Endothelial cell (in vitro differentiated cells): Measurements from ENCODE around the gene IP6K3. TPM values are rescaled to one million over a fixed set of nuclear protein-coding genes. Genes with fewer than 3 reads are reported as not detected.

Experiments used
- DNase-seq: peaks from one replicate; pipeline ENCODE4 v3.0.0; 2021; ENCODE audit warnings: low spot score
- H3K27ac Mint-ChIP-seq: one replicate; pipeline ENCODE4 v1.8.0; 2021; ENCODE audit warnings: mixed read lengths, inconsistent platforms; ENCODE audit not compliant: unreplicated experiment
- H3K27me3 Mint-ChIP-seq: one replicate; pipeline ENCODE4 v1.8.0; 2021; ENCODE audit warnings: mild to moderate bottlenecking, moderate library complexity, mixed read lengths, inconsistent platforms; ENCODE audit not compliant: unreplicated experiment
- H3K36me3 Mint-ChIP-seq: one replicate; pipeline ENCODE4 v1.8.0; 2021; ENCODE audit warnings: mild to moderate bottlenecking, low read depth, mixed read lengths, inconsistent platforms; ENCODE audit not compliant: unreplicated experiment
- H3K4me1 Mint-ChIP-seq: one replicate; pipeline ENCODE4 v1.8.0; 2021; ENCODE audit warnings: mild to moderate bottlenecking, mixed read lengths, inconsistent platforms; ENCODE audit not compliant: unreplicated experiment
- H3K4me3 Mint-ChIP-seq: one replicate; pipeline ENCODE4 v1.8.0; 2021; ENCODE audit warnings: mild to moderate bottlenecking, mixed read lengths, inconsistent platforms; ENCODE audit not compliant: unreplicated experiment
- H3K9me3 Mint-ChIP-seq: one replicate; pipeline ENCODE4 v1.8.0; 2021; ENCODE audit warnings: mixed read lengths, inconsistent platforms; ENCODE audit not compliant: unreplicated experiment
- total RNA-seq: library from RNA; stranded (reverse); fragmentation: NEBNext Ultra II Directional; extraction: Animal tissue kit (Norgen Biotek cat#: 25700); gene quantifications from one replicate; pipeline ENCODE4 v1.2.1, GENCODE V29; 2021; ENCODE audit not compliant: unreplicated experiment
- TF ChIP-seq, protein P1 (sequence below): fragments of 200-600 bp; sonication (generic); IDR thresholded peaks from one replicate; pipeline ENCODE4 v1.5.0; 2021; ENCODE audit warnings: antibody characterized with exemption; ENCODE audit not compliant: unreplicated experiment

IP6K3 gene
- total RNA-seq, 1 donor from 2014 or later: not detected

DNA sequence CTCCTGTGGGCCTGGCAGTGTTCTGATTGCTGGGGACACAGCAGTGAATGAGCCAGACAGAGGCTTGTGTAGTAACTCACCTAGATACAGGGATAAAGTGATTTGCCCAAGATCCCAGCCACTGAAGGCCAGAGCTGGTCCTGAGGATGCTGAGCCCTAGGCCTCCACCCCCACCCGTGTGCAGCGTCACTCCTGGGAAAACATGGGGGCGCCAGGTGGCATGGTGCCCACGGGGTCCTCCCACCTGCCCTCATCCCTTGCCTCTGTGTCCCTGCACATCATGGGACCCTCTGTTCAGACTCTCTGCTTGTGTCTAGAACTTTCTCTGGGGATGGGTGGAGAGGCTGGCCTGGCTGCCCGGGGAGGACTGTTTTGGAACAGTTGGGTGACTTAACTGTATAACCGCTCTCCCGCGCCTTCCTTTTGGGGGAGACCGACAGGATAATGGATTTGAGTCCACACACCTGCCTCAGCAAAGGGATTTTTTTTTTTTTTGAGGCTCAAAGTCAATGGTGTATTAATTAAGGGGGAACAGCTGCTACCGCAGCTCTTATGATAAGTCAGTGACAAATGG, 22.6 kb upstream of the IP6K3 start:
- Mint-ChIP-seq H3K9me3 (no peaks in the 10 kb centered on the region), H3K4me3 (no peak overlapping the region), H3K4me1 (peaks cover 22% of the 10 kb centered on the region), H3K27me3 (no peaks in the 10 kb centered on the region), H3K27ac (no peak overlapping the region), H3K36me3 (peaks cover 19% of the 10 kb centered on the region)
- DNase-seq: no peak
- TF ChIP-seq, protein P1, sequence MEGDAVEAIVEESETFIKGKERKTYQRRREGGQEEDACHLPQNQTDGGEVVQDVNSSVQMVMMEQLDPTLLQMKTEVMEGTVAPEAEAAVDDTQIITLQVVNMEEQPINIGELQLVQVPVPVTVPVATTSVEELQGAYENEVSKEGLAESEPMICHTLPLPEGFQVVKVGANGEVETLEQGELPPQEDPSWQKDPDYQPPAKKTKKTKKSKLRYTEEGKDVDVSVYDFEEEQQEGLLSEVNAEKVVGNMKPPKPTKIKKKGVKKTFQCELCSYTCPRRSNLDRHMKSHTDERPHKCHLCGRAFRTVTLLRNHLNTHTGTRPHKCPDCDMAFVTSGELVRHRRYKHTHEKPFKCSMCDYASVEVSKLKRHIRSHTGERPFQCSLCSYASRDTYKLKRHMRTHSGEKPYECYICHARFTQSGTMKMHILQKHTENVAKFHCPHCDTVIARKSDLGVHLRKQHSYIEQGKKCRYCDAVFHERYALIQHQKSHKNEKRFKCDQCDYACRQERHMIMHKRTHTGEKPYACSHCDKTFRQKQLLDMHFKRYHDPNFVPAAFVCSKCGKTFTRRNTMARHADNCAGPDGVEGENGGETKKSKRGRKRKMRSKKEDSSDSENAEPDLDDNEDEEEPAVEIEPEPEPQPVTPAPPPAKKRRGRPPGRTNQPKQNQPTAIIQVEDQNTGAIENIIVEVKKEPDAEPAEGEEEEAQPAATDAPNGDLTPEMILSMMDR: no peak

DNA sequence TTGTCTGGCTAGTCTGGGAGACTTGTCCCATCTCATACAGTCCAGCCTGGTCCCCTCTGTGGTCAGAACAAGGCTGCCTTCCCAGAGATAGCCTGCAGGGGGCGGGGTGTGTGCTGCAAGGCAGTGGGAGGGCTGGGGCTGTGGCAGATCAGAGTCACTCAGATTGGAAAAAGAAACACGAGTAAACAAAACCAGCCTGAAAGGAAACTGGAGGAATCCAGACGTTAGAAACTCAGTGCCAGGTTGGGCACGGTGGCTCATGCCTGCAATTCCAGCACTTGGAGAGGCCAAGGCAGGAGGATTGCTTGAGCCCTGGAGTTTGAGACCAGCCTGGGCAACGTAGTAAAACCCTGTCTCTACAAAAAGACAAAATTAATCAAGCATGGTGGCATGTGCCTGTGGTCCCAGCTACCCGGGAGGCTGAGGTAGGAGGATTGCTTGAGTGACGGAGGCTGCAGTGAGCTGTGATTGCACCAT, 22.0 kb upstream of the IP6K3 start:
- H3K27ac Mint-ChIP-seq: no peak overlapping the region
- TF ChIP-seq, protein P1: peak; percentile 88

DNA sequence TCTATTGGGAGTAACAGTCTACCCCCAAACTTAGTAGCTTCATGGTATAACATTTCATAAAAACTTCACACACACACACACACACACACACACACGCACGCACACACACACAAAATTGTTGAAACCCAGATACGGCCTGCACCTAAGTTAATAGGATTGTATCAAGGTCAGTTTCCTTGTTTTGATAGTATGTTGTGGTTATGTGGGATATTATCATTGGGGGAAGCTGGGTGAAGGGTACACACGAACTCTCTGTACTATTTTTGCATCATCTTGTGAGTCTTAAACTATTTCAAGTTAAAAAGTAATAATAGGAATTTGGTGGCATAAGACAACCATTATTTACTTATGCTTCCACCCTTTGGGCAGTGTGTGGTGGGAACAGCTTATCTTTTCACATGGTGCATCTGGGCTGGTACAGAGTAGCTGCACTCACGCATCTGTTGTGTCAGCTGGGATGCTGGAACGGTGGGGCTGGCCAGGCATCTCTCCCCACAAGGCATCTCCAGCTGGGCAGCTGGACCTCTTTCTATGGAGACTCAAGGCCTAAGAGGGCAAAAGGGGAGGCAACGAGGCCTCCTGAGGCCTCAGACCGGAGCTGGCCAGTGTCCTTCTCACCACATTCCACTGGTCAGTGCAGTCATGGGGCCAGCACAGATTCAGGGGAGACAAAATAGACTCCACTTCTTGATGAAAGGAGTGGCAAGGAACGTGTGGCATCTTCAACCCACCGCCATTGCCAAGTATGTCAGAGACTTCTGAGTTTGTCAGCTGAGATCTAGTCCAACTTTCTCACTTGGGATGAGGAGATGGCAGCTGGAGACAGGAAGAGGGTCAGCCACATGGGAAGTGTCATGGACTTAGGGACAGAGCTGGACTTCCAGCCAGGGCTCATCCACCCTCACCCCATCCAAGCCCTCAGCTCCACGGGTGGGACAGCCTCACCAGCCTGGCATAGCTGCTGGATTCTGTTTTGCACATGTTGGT, 20.5 kb upstream of the IP6K3 start:
- Mint-ChIP-seq H3K27ac (no peak overlapping the region), H3K4me3 (no peak overlapping the region), H3K4me1 (peaks cover 13% of the 10 kb centered on the region), H3K36me3 (peaks cover 8% of the 10 kb centered on the region), H3K9me3 (no peaks in the 10 kb centered on the region), H3K27me3 (no peaks in the 10 kb centered on the region)
- TF ChIP-seq, protein P1: no peak
- DNase-seq: no peak

More for the DNA sequence above, 22.0 kb upstream of the IP6K3 start:
- Mint-ChIP-seq H3K36me3 (peaks cover 19% of the 10 kb centered on the region), H3K27me3 (no peaks in the 10 kb centered on the region), H3K4me3 (no peak overlapping the region), H3K4me1 (peaks cover 22% of the 10 kb centered on the region), H3K9me3 (no peaks in the 10 kb centered on the region)
- peak; percentile 96 for DNase-seq

DNA sequence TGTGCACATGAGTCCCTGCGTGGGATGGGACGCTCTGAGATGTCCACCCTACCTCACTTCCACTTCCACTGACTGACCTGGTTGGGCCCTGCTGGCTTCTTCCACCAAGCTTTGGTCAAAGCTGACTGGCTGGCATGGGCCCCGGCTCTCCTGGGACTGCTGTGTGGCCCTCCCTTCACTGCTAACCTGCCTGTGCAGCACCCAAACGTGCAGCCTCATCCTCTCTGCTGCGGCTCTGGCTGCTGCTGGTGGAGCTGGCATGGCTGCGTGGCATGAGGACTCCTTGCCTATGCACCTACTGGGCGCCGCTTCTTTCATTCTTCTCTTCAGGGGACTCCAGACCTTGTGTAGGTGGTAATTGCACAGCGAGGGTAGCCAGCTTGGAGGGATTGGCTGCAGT, 18.7 kb upstream of the IP6K3 start:
- DNase-seq: no peak
- TF ChIP-seq, protein P1: no peak
- peaks cover 8% of the 10 kb centered on the region for H3K4me1 Mint-ChIP-seq
- no peaks in the 10 kb centered on the region for H3K9me3 Mint-ChIP-seq
- peak overlapping the region; percentile 25 for H3K4me3 Mint-ChIP-seq
- no peaks in the 10 kb centered on the region for H3K36me3 Mint-ChIP-seq
- H3K27ac Mint-ChIP-seq: no peak overlapping the region
- no peaks in the 10 kb centered on the region for H3K27me3 Mint-ChIP-seq
